ENCODE data around the gene PACC1.

- TF ChIP-seq EZH2 (IDR thresholded peaks at IDR 0.05) (no peak), POLR2AphosphoS5 (IDR thresholded peaks at IDR 0.05; ENCODE audit: borderline replicate concordance, low read depth, low read length) (no peak), FOXP2 (optimal IDR thresholded peaks at IDR 0.05; ENCODE audit: control extremely low read depth, extremely low read length, insufficient read depth) (no peak)
These were observed 91.6 kb downstream of the PACC1 start for GRCh38 chr1:212323066-212323465.
